NCI-H226 (cell line): ENCODE measurements around the gene CTTNBP2NL.

Source experiments
- DNase-seq: peaks from one replicate; pipeline ENCODE4 v3.0.0-alpha.2; 2015

Gene CTTNBP2NL

GRCh38 chr1:112508278-112509004 is 112.4 kb downstream of the CTTNBP2NL start, which contains the start of gene WNT2B:
Gene WNT2B, plus strand, starts transcription at chr1:112508965. Its CDS starts 298 bp downstream, at chr1:112509263.
- no peak for DNase-seq

GRCh38 chr1:112509005-112509659 is 113.1 kb downstream of the CTTNBP2NL start:
- DNase-seq, result no peak

GRCh38 chr1:112509660-112510178 is 113.7 kb downstream of the CTTNBP2NL start:
- no peak for DNase-seq

- DNase-seq, result no peak
Observed at GRCh38 chr1:112510340-112510739, 114.3 kb downstream of the CTTNBP2NL start.
